Esophagus (tissue), 2 donors: ENCODE results near the gene TSPAN8. TPM values are rescaled to one million over a fixed set of nuclear protein-coding genes. Genes with fewer than 3 reads are reported as not detected.

Experiments used
- H3K27ac ChIP-seq, 2 donors: one replicate each; pipeline ENCODE4 v1.5.1; 2013; ENCODE audit warnings: low read depth in 2 of 2, mild to moderate bottlenecking in 2 of 2, inconsistent platforms in 1 of 2, low read length in 1 of 2, moderate library complexity in 1 of 2
- H3K27me3 ChIP-seq, 2 donors: one replicate each; pipeline ENCODE4 v1.6.1; 2013; ENCODE audit warnings: low read length in 2 of 2, control low read depth in 1 of 2, mild to moderate bottlenecking in 1 of 2; ENCODE audit not compliant: insufficient read depth in 2 of 2, control insufficient read depth in 1 of 2
- H3K36me3 ChIP-seq, 2 donors: one replicate each; pipeline ENCODE4 v1.6.1; 2013; ENCODE audit warnings: low read length in 1 of 2; ENCODE audit not compliant: control insufficient read depth in 2 of 2, insufficient read depth in 2 of 2
- H3K4me1 ChIP-seq, 2 donors: one replicate each; pipeline ENCODE4 v1.6.1; 2013; ENCODE audit warnings: low read length in 1 of 2; ENCODE audit not compliant: control insufficient read depth in 2 of 2, insufficient read depth in 2 of 2
- H3K4me3 ChIP-seq, 2 donors: one replicate each; pipeline ENCODE4 v1.5.1; 2013; ENCODE audit warnings: low read length in 2 of 2, mild to moderate bottlenecking in 2 of 2, low read depth in 1 of 2, moderate library complexity in 1 of 2
- H3K9me3 ChIP-seq, 2 donors: one replicate each; pipeline ENCODE4 v1.6.1; 2013; ENCODE audit warnings: mild to moderate bottlenecking in 2 of 2, low read depth in 1 of 2, low read length in 1 of 2, moderate library complexity in 1 of 2; ENCODE audit not compliant: control insufficient read depth in 2 of 2, insufficient read depth in 1 of 2
- WGBS, 2 donors: extraction: QIAGEN DNeasy Blood & Tissue Kit; methylation state at CpG; one replicate each; pipeline ENCODE4 v1.1.7; 2013; 5-methylcytosine and 5-hydroxymethylcytosine counted together
- polyA plus RNA-seq, 2 donors: library from polyadenylated mRNA; stranded (reverse); fragments of 200-250 nt; gene quantifications; one replicate each; pipeline ENCODE4 v1.2.3, GENCODE V29; 2013
- donor health status: healthy with polysubstance abuse.
- donor health status: Bipolar disorder and iron deficiency.

TSPAN8 gene
- polyA plus RNA-seq = 1 to 10 TPM in 1 of 2 donors, under 1 TPM in 1; 0.78 to 2.2 TPM

DNA sequence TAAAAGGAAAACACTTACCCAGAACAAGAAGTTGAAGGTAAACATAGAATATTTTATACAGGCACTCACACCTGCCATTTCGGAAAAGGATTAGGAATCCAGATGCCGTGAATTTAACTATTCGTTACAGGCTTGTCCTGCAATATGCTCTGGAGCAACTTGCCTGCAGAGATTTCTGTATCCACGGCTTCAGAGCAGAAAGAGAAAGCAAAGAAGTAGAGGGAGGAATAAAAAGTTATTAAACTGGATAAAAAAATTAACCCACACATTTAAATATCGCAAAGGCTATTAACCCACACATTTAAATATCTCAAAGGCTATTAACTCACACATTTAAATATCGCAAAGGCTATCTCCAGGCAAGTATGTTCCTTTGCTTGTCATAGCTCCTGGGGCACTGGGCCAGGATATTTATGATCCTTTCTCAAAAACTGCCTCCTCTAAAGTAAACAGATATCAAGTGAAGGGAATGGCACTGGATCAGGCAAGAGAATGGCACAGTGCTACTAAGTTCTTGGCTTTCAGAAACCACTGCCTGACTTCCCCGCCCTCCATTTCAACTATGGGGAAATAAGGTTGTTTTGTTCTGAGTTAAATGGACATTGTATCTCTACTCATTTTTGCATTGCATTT, at the start of gene TSPAN8:
Gene TSPAN8 (minus strand): TSS at position 399 of the 633 bp plus-strand sequence. CDS start 321 bp downstream, at position 78.
- WGBS, 2 donors = 44 to 46% methylated on average over 7 of the region's 7 CpGs
- no peaks in the 10 kb centered on the region for H3K27me3 ChIP-seq
- no peaks in the 10 kb centered on the region for H3K4me1 ChIP-seq
- no peak within 1 kb of the TSS for H3K27ac ChIP-seq
- no peak within 1 kb of the TSS for H3K4me3 ChIP-seq
- H3K9me3 ChIP-seq = no peaks in the 10 kb centered on the region
- no peaks in the 10 kb centered on the region for H3K36me3 ChIP-seq

DNA sequence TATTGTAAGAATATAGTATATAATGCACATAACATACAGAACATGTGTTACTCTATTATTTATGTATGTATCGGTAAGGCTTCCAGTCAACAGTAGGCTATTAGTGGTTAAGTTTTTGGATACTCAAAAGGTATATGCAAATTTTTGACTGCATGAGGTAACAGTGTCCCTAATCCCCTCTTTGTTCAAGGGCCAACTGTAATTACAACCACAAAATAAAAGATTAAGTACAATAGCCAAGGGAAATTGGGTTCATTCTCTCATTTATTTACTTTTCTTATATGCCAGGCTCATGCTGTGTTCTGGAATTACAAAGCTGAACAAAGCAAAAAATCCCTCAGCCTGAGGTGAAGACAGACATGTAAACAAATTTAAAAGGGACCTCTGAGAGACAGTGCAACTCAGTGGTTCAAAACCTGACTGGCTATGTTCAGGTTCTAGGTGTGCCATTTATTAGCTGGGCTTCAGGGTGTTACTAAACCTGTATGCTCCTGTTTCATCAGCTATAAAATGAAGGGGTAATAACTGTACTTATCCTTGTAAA, 43.4 kb upstream of the TSPAN8 start:
- Histone ChIP-seq H3K27ac (no peak overlapping the region), H3K4me3 (no peak overlapping the region), H3K36me3 (no peaks in the 10 kb centered on the region), H3K27me3 (no peaks in the 10 kb centered on the region), H3K9me3 (peaks cover 0 to 2% of the 10 kb centered on the region in 2 donors), H3K4me1 (no peaks in the 10 kb centered on the region)
- WGBS, 2 donors = 83 to 98% methylated on average over 1 of the region's 1 CpG

DNA sequence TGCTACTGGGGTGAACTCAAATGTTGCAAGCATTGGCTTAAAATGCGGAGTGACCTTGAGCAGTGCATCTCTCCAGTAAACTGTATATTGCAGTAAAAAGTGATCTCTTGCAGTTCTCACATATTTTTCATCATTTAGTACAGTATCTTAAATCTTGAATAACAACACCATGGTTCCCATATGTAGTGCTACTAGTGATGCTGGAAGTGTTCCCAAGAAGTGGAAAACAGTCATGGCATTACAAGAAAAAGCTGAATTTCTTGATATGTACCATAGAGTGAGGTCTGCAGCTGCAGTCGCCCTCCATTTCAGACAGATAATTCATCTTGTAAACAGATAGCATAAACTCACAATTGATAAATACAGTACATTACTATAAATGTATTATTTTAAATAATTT, 42.9 kb upstream of the TSPAN8 start:
- whole genome bisulfite sequencing, 2 donors = 90 to 95% methylated on average over 2 of the region's 2 CpGs
- no peaks in the 10 kb centered on the region for H3K27me3 ChIP-seq
- H3K4me1 ChIP-seq = no peaks in the 10 kb centered on the region
- H3K9me3 ChIP-seq = peaks cover 0 to 2% of the 10 kb centered on the region in 2 donors
- no peak overlapping the region for H3K4me3 ChIP-seq
- no peaks in the 10 kb centered on the region for H3K36me3 ChIP-seq
- H3K27ac ChIP-seq = no peak overlapping the region

DNA sequence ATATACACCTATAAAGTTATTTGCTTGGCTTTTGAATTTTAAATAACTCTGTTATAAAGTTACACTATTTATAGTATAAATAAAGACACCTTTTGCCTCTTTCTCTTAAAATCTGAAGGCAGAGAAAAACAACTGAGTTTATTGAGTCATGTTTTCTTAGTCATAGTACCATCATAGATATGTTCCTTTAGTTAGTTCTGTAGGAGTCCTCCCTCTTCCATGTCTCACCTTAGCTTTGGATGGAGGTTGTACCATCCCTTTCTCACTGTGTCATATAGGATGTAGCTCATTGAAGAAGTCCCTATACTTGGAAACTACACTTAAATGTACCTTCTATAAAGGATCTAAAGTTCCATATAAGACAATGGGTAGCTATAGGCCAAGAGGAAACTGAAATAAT, 39.7 kb upstream of the TSPAN8 start:
- Histone ChIP-seq H3K36me3 (no peaks in the 10 kb centered on the region), H3K9me3 (no peaks in the 10 kb centered on the region), H3K27me3 (no peaks in the 10 kb centered on the region), H3K27ac (no peak overlapping the region), H3K4me3 (no peak overlapping the region), H3K4me1 (no peaks in the 10 kb centered on the region)

DNA sequence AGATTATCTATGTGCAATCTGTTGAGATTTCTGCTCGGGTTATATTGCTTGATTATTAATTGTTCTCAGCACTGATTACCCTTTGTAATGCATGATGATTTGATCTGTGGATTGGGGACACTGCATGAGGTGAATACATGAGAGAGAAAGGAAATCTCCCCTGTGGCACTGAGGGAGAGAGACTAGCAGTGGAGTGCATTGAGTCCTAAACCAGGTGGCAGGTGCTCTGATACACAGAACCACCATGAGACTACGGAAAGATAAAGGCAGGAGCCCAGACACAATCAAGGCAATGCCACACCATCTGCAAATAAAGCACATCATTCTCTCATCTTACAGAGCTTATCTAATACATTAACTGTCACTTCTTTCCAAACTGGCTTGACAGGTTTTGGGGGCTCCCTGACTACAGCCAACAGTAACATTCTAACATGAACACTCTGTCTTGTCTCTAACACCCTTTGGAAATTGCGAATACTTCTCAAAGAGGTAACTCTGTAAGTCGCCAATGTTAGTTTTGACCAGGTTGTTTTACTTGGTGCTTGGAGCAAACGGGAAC, 37.6 kb upstream of the TSPAN8 start:
- Histone ChIP-seq H3K4me1 (no peaks in the 10 kb centered on the region), H3K36me3 (no peaks in the 10 kb centered on the region), H3K27me3 (no peaks in the 10 kb centered on the region), H3K27ac (no peak overlapping the region), H3K9me3 (no peaks in the 10 kb centered on the region), H3K4me3 (no peak overlapping the region)
- WGBS, 2 donors = 53 to 57% methylated on average over 5 of the region's 5 CpGs

DNA sequence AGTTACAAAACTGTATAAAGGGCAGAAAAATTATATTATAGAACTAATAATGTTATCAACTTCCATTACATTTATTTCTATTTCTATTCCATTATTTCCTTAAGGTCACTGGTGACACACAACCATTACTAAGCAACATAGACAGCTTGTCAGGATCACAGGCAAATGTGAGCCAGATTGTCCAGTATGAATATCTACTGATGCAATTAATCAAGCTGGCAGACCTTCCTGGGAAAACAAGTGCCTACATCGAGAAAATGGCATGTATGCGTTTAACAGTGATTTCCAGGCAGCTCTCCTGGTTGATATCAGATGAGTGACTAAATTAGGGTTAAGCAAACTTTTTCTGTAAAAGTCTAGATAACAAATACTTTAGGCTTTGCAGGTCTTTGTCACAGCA, 36.9 kb upstream of the TSPAN8 start:
- Histone ChIP-seq H3K4me1 (no peaks in the 10 kb centered on the region), H3K36me3 (no peaks in the 10 kb centered on the region), H3K27ac (no peak overlapping the region), H3K27me3 (no peaks in the 10 kb centered on the region), H3K4me3 (no peak overlapping the region), H3K9me3 (no peaks in the 10 kb centered on the region)
- 51 to 65% methylated on average over 2 of the region's 2 CpGs for WGBS, 2 donors

DNA sequence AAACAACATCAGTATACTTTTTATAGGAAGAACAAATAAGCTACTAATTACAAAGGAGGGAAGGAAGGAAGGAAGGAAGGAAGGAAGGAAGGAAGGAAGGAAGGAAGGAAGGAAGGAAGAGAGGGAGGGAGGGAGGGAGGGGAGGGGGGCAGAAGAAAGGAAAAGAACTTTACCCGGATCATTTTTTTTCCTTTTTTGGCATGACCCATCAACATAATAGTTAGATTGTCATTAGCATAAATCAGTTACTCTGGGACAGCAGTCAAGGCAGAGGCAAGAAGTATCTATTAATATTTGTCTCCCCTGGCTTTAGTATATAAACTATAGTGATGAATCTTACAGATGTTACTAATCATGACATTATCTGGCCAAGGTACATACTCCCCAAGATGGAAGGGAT, 35.2 kb upstream of the TSPAN8 start:
- H3K4me3 ChIP-seq = no peak overlapping the region
- H3K36me3 ChIP-seq = no peaks in the 10 kb centered on the region
- 68 to 74% methylated on average over 1 of the region's 1 CpG for WGBS, 2 donors
- H3K4me1 ChIP-seq = no peaks in the 10 kb centered on the region
- no peak overlapping the region for H3K27ac ChIP-seq
- H3K9me3 ChIP-seq = no peaks in the 10 kb centered on the region
- no peaks in the 10 kb centered on the region for H3K27me3 ChIP-seq

DNA sequence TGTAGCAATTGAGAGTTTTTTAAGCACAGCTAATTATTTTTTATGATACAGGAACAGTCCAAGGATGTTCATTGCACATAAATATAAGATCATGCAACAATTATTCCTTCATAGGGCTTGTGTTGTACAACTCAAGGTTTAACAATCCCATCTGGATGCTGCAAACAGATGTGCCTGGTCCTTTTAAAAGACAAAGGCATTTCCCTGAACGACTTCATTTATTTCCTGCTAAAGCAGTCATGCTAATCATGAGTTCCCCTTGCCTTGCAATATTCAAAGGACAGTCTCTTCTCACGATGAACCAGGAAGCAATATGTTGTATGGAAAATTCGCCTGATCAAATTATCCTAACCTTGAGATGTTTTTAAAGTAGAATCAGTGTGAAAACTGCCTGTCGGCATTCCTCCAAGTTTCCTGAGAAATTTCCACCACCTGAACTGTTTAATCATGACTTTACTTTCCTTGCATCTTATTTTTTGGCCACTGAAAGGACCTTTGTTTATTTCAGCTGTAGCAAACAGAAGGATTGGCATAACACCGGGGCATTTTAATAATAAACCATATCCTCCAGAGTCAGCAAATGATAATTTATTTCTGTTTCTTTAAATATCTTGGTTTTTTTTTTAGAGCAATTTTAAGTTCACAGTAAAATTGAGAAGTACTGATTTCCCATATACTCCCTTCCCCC, 33.9 kb upstream of the TSPAN8 start:
- Histone ChIP-seq H3K9me3 (no peaks in the 10 kb centered on the region), H3K4me3 (no peak overlapping the region), H3K27me3 (no peaks in the 10 kb centered on the region), H3K36me3 (no peaks in the 10 kb centered on the region), H3K4me1 (no peaks in the 10 kb centered on the region), H3K27ac (no peak overlapping the region)
- 49 to 55% methylated on average over 5 of the region's 5 CpGs for WGBS, 2 donors

DNA sequence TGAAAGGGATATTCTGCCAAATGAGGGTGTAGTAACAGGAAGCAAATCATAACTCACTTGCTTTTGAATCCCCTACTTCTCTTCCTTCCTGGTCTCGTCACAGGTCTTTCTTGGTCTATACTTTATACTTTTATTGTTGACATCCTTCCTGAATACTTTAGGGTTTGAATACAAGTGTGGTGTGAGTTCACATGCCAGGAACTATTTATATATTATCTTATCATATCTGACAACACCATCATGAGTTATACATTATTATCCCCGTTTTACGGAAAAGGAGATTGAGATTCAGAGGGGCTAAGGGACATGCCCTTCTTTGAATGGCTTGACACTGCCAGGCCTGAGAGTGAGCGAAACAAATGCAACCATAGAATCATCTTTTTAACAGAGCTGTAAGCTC, 33.0 kb upstream of the TSPAN8 start:
- WGBS, 2 donors = 68 to 71% methylated on average over 4 of the region's 4 CpGs
- Histone ChIP-seq H3K27ac (no peak overlapping the region), H3K4me1 (no peaks in the 10 kb centered on the region)

More for the DNA sequence above, 33.0 kb upstream of the TSPAN8 start:
- H3K9me3 ChIP-seq = no peaks in the 10 kb centered on the region
- no peak overlapping the region for H3K4me3 ChIP-seq
- no peaks in the 10 kb centered on the region for H3K27me3 ChIP-seq
- H3K36me3 ChIP-seq = no peaks in the 10 kb centered on the region
